Astrocyte (in vitro differentiated cells and primary cell): Measurements from ENCODE around the gene ADAM23. TPM values are rescaled to one million over a fixed set of nuclear protein-coding genes. Genes with fewer than 3 reads are reported as not detected.

Experiments used
- DNase-seq: peaks from one replicate; pipeline ENCODE4 v3.0.0-alpha.2; 2010; ENCODE audit warnings: low read depth
- FAIRE-seq: peaks from 2 replicates; lab custom pipeline; 2011; peaks lifted over from hg19 to GRCh38; lab: Jason Lieb, UNC
- H2AFZ ChIP-seq: 2 replicates; pipeline ENCODE4 v1.6.0; 2012; ENCODE audit warnings: low read depth, low read length, inconsistent platforms
- H3K27ac ChIP-seq: 2 replicates; pipeline ENCODE4 v1.5.1; 2011; ENCODE audit warnings: low read depth, low read length, inconsistent platforms
- H3K27me3 ChIP-seq: 2 replicates; pipeline ENCODE4 v1.6.0; 2011; ENCODE audit warnings: low read length, inconsistent platforms; ENCODE audit not compliant: insufficient read depth
- H3K36me3 ChIP-seq: 2 replicates; pipeline ENCODE4 v1.5.1; 2011; ENCODE audit warnings: low read length, inconsistent platforms; ENCODE audit not compliant: insufficient read depth
- H3K4me1 ChIP-seq: 2 replicates; pipeline ENCODE4 v1.5.1; 2011; ENCODE audit warnings: low read length, inconsistent platforms; ENCODE audit not compliant: insufficient read depth
- H3K4me2 ChIP-seq: 2 replicates; pipeline ENCODE4 v1.6.0; 2012; ENCODE audit warnings: low read length, inconsistent platforms
- H3K4me3 ChIP-seq: 2 replicates; pipeline ENCODE4 v1.5.1; 2011; ENCODE audit warnings: low read depth, mild to moderate bottlenecking, low read length, inconsistent platforms; ENCODE audit not compliant: insufficient read depth
- H3K79me2 ChIP-seq: 2 replicates; pipeline ENCODE4 v1.6.0; 2012; ENCODE audit warnings: mild to moderate bottlenecking, low read length, inconsistent platforms; ENCODE audit not compliant: insufficient read depth
- H3K9ac ChIP-seq: 2 replicates; pipeline ENCODE4 v1.6.0; 2012; ENCODE audit warnings: mild to moderate bottlenecking, low read length, inconsistent platforms
- H3K9me3 ChIP-seq: 2 replicates; pipeline ENCODE4 v1.5.1; 2012; ENCODE audit warnings: low read depth, mild to moderate bottlenecking, low read length, inconsistent platforms; ENCODE audit not compliant: insufficient read depth
- H4K20me1 ChIP-seq: 2 replicates; pipeline ENCODE4 v1.6.0; 2012; ENCODE audit warnings: low read length, inconsistent platforms; ENCODE audit not compliant: insufficient read depth
- H3K27ac Mint-ChIP-seq: one replicate; pipeline ENCODE4 v1.8.0; 2021; ENCODE audit warnings: mild to moderate bottlenecking, mixed read lengths; ENCODE audit not compliant: unreplicated experiment
- H3K27me3 Mint-ChIP-seq: one replicate; pipeline ENCODE4 v1.8.0; 2021; ENCODE audit warnings: low read depth, mixed read lengths; ENCODE audit not compliant: unreplicated experiment
- H3K36me3 Mint-ChIP-seq: one replicate; pipeline ENCODE4 v1.8.0; 2021; ENCODE audit warnings: low read depth, mixed read lengths; ENCODE audit not compliant: unreplicated experiment
- H3K4me1 Mint-ChIP-seq: one replicate; pipeline ENCODE4 v1.8.0; 2021; ENCODE audit warnings: low read depth, mixed read lengths; ENCODE audit not compliant: unreplicated experiment
- H3K4me3 Mint-ChIP-seq: one replicate; pipeline ENCODE4 v1.8.0; 2021; ENCODE audit warnings: mild to moderate bottlenecking, moderate library complexity, mixed read lengths; ENCODE audit not compliant: unreplicated experiment
- H3K9me3 Mint-ChIP-seq: one replicate; pipeline ENCODE4 v1.8.0; 2021; ENCODE audit warnings: mild to moderate bottlenecking, mixed read lengths; ENCODE audit not compliant: unreplicated experiment
- CTCF ChIP-seq: IDR thresholded peaks from 2 replicates; pipeline ENCODE4 v1.5.1; 2011; ENCODE audit warnings: low read depth, mild to moderate bottlenecking, inconsistent platforms, low read length, moderate library complexity; ENCODE audit not compliant: insufficient read depth
- EZH2 ChIP-seq: IDR thresholded peaks from 2 replicates; pipeline ENCODE4 v1.6.1; 2012; ENCODE audit warnings: mild to moderate bottlenecking, low read length, inconsistent platforms; ENCODE audit not compliant: insufficient read depth
- total RNA-seq: library from RNA; stranded (reverse); gene quantifications from 2 replicates; pipeline ENCODE4 v1.2.1, GENCODE V29; 2021

ADAM23 gene
- total RNA-seq, 1 donor from 2014 or later: 13.9 TPM

- Histone ChIP-seq H3K4me2 (no peak overlapping the region), H3K27me3 (no peaks in the 10 kb centered on the region), H3K36me3 (no peaks in the 10 kb centered on the region), H4K20me1 (no peaks in the 10 kb centered on the region), H3K4me3 (no peak overlapping the region), H2AFZ (no peak overlapping the region), H3K4me1 (no peaks in the 10 kb centered on the region), H3K27ac (no peak overlapping the region), H3K9ac (no peak overlapping the region), H3K79me2 (no peaks in the 10 kb centered on the region), H3K9me3 (no peaks in the 10 kb centered on the region)
- TF ChIP-seq EZH2 (no peak), CTCF (no peak)
- DNase-seq: peak; percentile 58
- H3K4me3 Mint-ChIP-seq: no peak overlapping the region
- FAIRE-seq: no peak
- no peaks in the 10 kb centered on the region for H3K9me3 Mint-ChIP-seq
- no peaks in the 10 kb centered on the region for H3K36me3 Mint-ChIP-seq
- H3K27ac Mint-ChIP-seq: no peak overlapping the region
- no peaks in the 10 kb centered on the region for H3K27me3 Mint-ChIP-seq
- peaks cover 11% of the 10 kb centered on the region for H3K4me1 Mint-ChIP-seq
Observed at GRCh38 chr2:206422493-206422892, 20.8 kb upstream of the ADAM23 start.

GRCh38 chr2:206423147-206423546, 20.2 kb upstream of the ADAM23 start:
- TF ChIP-seq EZH2 (no peak), CTCF (no peak)
- Mint-ChIP-seq H3K27ac (no peak overlapping the region), H3K36me3 (no peaks in the 10 kb centered on the region), H3K9me3 (no peaks in the 10 kb centered on the region), H3K4me1 (peaks cover 11% of the 10 kb centered on the region), H3K4me3 (no peak overlapping the region), H3K27me3 (no peaks in the 10 kb centered on the region)
- Histone ChIP-seq H4K20me1 (no peaks in the 10 kb centered on the region), H3K36me3 (no peaks in the 10 kb centered on the region), H3K79me2 (no peaks in the 10 kb centered on the region), H3K4me1 (no peaks in the 10 kb centered on the region), H3K4me3 (no peak overlapping the region), H3K9me3 (no peaks in the 10 kb centered on the region), H3K27ac (no peak overlapping the region), H3K4me2 (no peak overlapping the region), H3K9ac (no peak overlapping the region), H3K27me3 (no peaks in the 10 kb centered on the region), H2AFZ (no peak overlapping the region)
- FAIRE-seq (no peak), DNase-seq (no peak)

GRCh38 chr2:206424134-206424533, 19.2 kb upstream of the ADAM23 start:
- no peaks in the 10 kb centered on the region for H3K36me3 Mint-ChIP-seq
- H3K27ac Mint-ChIP-seq: no peak overlapping the region
- H3K4me1 Mint-ChIP-seq: peaks cover 11% of the 10 kb centered on the region
- H3K9me3 ChIP-seq: no peaks in the 10 kb centered on the region
- TF ChIP-seq CTCF: no peak
- TF ChIP-seq EZH2: no peak
- no peak overlapping the region for H3K27ac ChIP-seq
- FAIRE-seq: no peak
- H3K36me3 ChIP-seq: no peaks in the 10 kb centered on the region
- H2AFZ ChIP-seq: no peak overlapping the region
- H3K4me1 ChIP-seq: no peaks in the 10 kb centered on the region
- no peak overlapping the region for H3K4me3 Mint-ChIP-seq
- H3K27me3 ChIP-seq: no peaks in the 10 kb centered on the region
- no peaks in the 10 kb centered on the region for H3K9me3 Mint-ChIP-seq
- H3K4me3 ChIP-seq: no peak overlapping the region
- H3K4me2 ChIP-seq: peak overlapping the region; percentile 29
- H3K9ac ChIP-seq: no peak overlapping the region
- H3K79me2 ChIP-seq: no peaks in the 10 kb centered on the region
- H4K20me1 ChIP-seq: no peaks in the 10 kb centered on the region
- no peak for DNase-seq
- H3K27me3 Mint-ChIP-seq: no peaks in the 10 kb centered on the region
